CD1c-positive myeloid dendritic cell (primary cell): ENCODE results near the gene ASTN2.

Experiments
- DNase-seq: peaks from one replicate; pipeline ENCODE4 v3.0.0-alpha.2; 2016; ENCODE audit errors: extremely low spot score

The ASTN2 gene

GRCh38 chr9:117114768-117115167, 300.1 kb downstream of the ASTN2 start:
- DNase-seq = no peak

- no peak for DNase-seq
Measured at GRCh38 chr9:117104716-117105495, 310.0 kb downstream of the ASTN2 start.

GRCh38 chr9:117104206-117104605, 310.7 kb downstream of the ASTN2 start:
- no peak for DNase-seq

GRCh38 chr9:117103438-117104110, 311.3 kb downstream of the ASTN2 start:
- DNase-seq = no peak

- no peak for DNase-seq
Measured at GRCh38 chr9:117101008-117101407, 313.8 kb downstream of the ASTN2 start.

GRCh38 chr9:117098331-117098730, 316.5 kb downstream of the ASTN2 start:
- DNase-seq = no peak

- no peak for DNase-seq
Measured at GRCh38 chr9:117097761-117098160, 317.1 kb downstream of the ASTN2 start.

GRCh38 chr9:117096138-117096537, 318.7 kb downstream of the ASTN2 start:
- DNase-seq = no peak

- no peak for DNase-seq
Measured at GRCh38 chr9:117095081-117095480, 319.8 kb downstream of the ASTN2 start.

- DNase-seq = no peak
Measured at GRCh38 chr9:117093891-117094844, 320.7 kb downstream of the ASTN2 start.

GRCh38 chr9:117092582-117092981, 322.3 kb downstream of the ASTN2 start:
- no peak for DNase-seq

GRCh38 chr9:117091529-117091928, 323.3 kb downstream of the ASTN2 start:
- DNase-seq = no peak

GRCh38 chr9:117088786-117089185, 326.1 kb downstream of the ASTN2 start:
- DNase-seq = no peak

- DNase-seq = no peak
Measured at GRCh38 chr9:117088140-117088539, 326.7 kb downstream of the ASTN2 start.

- DNase-seq = no peak
Measured at GRCh38 chr9:117084221-117084620, 330.6 kb downstream of the ASTN2 start.

- DNase-seq = no peak
Measured at GRCh38 chr9:117083559-117083958, 331.3 kb downstream of the ASTN2 start.

- DNase-seq = no peak
Measured at GRCh38 chr9:117081641-117082317, 333.1 kb downstream of the ASTN2 start.

GRCh38 chr9:117080765-117081390, 334.0 kb downstream of the ASTN2 start:
- DNase-seq = no peak

- DNase-seq = no peak
Measured at GRCh38 chr9:117076571-117077290, 338.1 kb downstream of the ASTN2 start.

GRCh38 chr9:117075636-117076035, 339.2 kb downstream of the ASTN2 start:
- DNase-seq = no peak
